Measurements from ENCODE around the gene MTIF2.
"Not testable (repeated sequence)": the region's sequence is repeated elsewhere in the genome, so short reads cannot be mapped to it uniquely, and the experiment has no call there.

Gene MTIF2

DNA sequence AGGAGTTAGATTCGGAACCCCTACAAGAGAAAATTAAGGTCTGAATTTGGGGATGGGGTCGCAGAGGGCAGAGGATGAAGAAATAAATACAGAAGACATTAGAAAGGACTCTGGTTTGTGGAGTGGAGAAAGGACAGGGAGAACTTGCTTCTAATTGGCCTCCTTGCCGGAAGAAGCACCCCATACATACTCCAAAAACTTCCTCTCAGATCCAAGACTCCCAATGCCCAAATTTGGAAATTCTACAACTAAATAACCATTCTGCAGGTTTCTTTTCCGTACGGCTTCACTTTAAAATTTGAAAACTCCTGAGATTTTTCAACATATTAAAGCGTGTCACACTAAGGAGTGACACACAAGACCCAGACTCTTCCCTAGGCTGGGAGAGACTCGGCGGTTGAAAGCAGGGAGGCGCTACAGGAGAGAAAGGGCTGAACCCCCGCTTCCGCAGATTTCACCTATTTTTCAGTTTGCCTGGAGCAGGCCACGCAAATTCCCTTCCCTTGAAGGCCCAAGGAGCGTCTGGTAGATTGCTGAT lies 37.4 kb downstream of the MTIF2 start:
- H3K4me3 ChIP-seq (ENCODE audit: control insufficient read depth, low read depth, low read length): peak overlapping the region; percentile 96
- TF ChIP-seq, protein P1, sequence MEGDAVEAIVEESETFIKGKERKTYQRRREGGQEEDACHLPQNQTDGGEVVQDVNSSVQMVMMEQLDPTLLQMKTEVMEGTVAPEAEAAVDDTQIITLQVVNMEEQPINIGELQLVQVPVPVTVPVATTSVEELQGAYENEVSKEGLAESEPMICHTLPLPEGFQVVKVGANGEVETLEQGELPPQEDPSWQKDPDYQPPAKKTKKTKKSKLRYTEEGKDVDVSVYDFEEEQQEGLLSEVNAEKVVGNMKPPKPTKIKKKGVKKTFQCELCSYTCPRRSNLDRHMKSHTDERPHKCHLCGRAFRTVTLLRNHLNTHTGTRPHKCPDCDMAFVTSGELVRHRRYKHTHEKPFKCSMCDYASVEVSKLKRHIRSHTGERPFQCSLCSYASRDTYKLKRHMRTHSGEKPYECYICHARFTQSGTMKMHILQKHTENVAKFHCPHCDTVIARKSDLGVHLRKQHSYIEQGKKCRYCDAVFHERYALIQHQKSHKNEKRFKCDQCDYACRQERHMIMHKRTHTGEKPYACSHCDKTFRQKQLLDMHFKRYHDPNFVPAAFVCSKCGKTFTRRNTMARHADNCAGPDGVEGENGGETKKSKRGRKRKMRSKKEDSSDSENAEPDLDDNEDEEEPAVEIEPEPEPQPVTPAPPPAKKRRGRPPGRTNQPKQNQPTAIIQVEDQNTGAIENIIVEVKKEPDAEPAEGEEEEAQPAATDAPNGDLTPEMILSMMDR (IDR thresholded peaks at IDR 0.05; ENCODE audit: control insufficient read depth, insufficient read depth, low read depth, low read length, missing control alignments): no peak
- no peak for DNase-seq (ENCODE audit: low read depth)

DNA sequence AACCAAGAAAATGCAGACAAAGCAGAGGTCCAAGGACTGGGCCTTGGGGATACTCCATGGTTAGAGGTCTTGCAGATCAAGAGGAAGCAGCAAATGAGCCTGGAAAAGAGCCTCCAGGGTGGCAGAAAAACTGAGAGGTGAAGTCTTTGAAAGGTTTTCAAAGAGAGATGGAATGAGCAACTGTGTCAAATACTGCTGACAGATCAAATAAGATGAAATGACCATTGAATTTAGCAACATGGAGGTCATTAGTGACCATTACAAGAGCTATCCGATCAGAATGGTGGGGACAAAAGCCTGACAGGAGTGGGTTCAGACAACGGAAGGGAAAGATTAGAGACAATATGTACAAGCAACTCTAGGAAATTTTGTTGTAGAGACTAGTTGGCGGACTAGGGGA lies 38.5 kb downstream of the MTIF2 start:
- H3K4me3 ChIP-seq (ENCODE audit: control insufficient read depth, low read depth, low read length): no peak overlapping the region
- DNase-seq (ENCODE audit: low read depth): no peak
- TF ChIP-seq, protein P1 (IDR thresholded peaks at IDR 0.05; ENCODE audit: control insufficient read depth, insufficient read depth, low read depth, low read length, missing control alignments): no peak

DNA sequence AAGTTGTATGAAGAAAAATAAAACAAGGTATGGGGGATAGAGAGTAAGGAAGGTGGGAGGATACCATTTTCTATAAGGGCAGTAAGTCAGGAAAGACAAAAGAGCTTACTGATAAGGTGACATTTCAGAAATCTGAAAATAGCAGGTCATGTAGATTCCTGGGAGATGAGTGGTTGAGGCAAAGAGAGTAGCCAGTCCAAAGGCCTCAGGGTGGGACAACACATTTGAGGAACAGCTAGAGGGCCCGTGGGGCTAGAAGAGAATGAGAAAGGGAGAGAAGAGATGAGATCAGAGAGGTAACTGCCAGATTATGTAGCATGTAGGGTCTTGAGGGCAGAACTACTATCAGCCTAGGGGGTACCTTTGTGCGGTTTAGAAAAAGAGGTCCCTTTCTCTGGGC lies 39.8 kb downstream of the MTIF2 start:
- DNase-seq (ENCODE audit: low read depth): no peak
- no peak overlapping the region for H3K4me3 ChIP-seq (ENCODE audit: control insufficient read depth, low read depth, low read length)
- TF ChIP-seq, protein P1 (IDR thresholded peaks at IDR 0.05; ENCODE audit: control insufficient read depth, insufficient read depth, low read depth, low read length, missing control alignments): no peak

DNA sequence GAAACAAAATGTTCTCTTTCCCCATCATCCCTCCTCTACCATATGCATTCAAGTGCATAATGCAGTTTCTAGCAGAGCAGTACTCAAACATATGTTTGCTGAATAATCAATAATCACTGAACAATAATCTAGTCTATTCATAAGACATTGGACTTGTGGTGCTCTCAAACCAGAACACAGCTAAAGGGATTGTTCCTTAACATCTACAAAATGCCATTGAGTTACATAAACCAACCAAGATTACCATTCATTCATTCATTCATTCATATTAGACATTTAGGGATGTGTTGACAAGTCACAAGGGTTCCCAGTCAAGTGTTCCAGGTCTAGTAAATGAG lies 40.8 kb downstream of the MTIF2 start:
- no peak for DNase-seq (ENCODE audit: low read depth)
- TF ChIP-seq, protein P1 (IDR thresholded peaks at IDR 0.05; ENCODE audit: control insufficient read depth, insufficient read depth, low read depth, low read length, missing control alignments): no peak
- no peak overlapping the region for H3K4me3 ChIP-seq (ENCODE audit: control insufficient read depth, low read depth, low read length)

DNA sequence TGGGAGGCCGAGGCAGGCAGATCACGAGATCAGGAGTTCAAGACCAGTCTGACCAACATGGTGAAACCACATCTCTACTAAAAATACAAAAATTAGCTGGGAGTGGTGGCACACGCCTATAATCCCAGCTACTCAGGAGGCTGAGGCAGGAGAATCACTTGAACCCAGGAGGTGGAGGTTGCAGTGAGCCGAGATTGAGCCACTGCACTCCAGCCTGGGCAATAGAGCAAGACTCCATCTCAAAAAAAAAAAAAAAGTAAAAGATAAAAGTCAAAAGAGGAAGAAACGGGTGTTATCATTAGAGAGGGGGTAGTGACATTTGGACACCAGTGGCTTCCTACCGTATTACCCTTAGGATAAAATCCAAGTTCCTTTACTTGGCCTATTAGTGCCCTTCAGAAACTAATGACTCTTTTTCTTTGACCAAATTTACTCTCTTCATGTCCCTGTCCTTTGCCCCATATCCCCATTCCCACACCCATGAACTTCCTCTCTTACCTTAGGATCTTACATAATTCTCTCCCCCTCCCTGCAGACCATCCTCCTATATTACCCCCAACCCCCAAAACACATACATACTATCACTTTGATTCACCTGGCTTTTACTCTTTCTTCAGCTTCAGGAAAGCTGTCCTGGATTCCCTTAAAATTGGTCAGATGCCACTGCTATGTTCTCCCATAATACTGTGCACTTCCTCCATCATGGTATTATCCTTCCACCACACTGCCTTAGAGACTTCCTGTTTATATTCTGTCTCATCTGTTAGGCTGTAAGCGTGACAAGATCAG lies 41.4 kb downstream of the MTIF2 start:
- DNase-seq (ENCODE audit: low read depth); H3K4me3 ChIP-seq (ENCODE audit: control insufficient read depth, low read depth, low read length): not testable (repeated sequence)

DNA sequence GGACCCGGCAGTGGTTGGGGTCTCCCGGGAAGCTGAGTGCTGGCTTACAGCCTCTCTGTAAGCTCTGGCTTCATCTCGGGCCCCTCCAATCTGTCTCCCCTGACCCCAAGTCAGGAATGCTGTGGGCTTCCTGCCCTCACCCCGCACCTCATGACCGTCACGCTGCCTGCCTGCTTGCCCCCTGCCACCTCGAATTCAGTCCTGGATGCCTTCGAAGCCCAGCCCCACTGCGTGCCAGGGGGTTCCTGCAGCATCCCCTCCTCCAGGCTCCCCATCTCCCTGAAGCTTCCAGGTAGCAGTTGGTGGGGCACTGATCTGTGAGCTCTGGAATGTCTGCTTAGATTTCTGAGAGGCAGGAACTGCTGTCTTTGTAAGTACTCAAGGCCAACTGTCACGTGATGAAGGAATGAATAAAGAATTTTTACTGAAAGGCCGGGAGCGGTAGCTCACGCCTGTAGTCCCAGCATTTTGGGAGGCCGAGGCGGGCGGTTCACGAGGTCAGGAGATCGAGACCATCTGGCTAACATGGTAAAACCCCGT lies 43.5 kb downstream of the MTIF2 start:
- TF ChIP-seq, protein P1 (IDR thresholded peaks at IDR 0.05; ENCODE audit: control insufficient read depth, insufficient read depth, low read depth, low read length, missing control alignments): no peak
- no peak for DNase-seq (ENCODE audit: low read depth)
- no peak overlapping the region for H3K4me3 ChIP-seq (ENCODE audit: control insufficient read depth, low read depth, low read length)

DNA sequence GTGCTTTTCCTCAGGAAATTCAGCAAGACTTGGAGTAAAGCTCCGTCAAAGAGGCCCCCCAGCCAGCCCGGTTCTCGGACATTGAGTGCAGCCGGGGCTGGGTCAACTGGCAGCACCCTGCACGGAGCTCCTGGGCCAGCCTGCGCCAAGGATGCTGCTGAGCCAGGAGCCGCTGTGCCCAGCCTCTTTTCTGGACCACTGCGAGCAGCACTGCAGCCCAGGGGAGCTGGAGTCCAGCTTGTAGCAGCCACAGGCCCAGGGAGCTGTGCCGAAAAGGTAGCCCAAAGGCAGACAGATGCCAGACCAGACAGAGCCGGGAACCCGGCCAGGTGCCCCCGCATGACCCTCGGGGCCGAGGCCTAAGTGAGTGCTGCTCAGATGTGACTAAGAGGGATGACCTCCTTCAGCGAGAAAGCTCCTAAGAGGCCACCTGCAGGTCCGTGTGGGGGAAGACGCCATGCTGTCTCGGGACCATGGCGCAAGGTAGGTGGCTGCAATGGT lies 44.2 kb downstream of the MTIF2 start:
- H3K4me3 ChIP-seq (ENCODE audit: control insufficient read depth, low read depth, low read length): no peak overlapping the region
- no peak for DNase-seq (ENCODE audit: low read depth)
- TF ChIP-seq, protein P1 (IDR thresholded peaks at IDR 0.05; ENCODE audit: control insufficient read depth, insufficient read depth, low read depth, low read length, missing control alignments): no peak
